ENCODE measurements around the gene DAB2. TPM values are rescaled to one million over a fixed set of nuclear protein-coding genes. Genes with fewer than 3 reads are reported as not detected.

Gene DAB2
- total RNA-seq, 1 donor from 2014 or later: 63.6 TPM

DNA sequence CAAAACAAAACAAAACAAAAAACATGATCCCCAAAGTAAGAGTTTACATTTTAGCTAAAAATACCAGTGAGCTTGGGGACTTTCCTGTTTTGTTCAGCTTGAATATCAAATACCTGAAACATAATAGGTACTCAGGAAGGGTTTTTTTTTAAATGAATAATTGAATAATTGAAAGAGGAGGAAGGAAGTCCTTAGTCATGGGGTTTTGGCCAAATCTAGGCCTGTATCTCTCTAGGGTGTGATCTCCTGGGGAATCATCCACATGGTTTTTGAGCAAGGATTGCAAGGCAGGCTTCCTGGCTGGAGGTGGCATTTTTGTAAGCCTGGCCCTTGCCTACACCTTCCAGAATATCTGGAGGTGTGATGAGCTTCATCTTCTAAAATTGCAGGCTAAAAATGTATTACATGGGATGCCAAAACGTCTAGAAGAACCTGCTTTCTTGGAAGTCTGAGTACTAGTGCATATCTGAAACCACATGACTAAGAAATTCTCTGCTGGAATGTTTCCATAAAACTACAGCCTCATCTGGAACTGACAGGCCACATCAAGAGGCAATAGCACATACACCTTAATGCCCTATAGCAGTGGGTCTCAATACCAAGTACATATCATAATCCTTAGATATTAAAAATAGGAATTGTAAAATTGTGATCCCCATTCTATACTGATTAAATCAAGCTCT, 70.9 kb downstream of the DAB2 start:
- no peak for DNase-seq (ENCODE audit: low spot score in 2 of 2, unreplicated experiment in 2 of 2)
- Mint-ChIP-seq H3K36me3 (no peaks in the 10 kb centered on the region), H3K27ac (no peak overlapping the region), H3K9me3 (peaks cover 46% of the 10 kb centered on the region), H3K4me3 (no peak overlapping the region), H3K4me1 (no peaks in the 10 kb centered on the region), H3K27me3 (ENCODE audit: low read depth) (no peaks in the 10 kb centered on the region)
- TF ChIP-seq, protein P1, sequence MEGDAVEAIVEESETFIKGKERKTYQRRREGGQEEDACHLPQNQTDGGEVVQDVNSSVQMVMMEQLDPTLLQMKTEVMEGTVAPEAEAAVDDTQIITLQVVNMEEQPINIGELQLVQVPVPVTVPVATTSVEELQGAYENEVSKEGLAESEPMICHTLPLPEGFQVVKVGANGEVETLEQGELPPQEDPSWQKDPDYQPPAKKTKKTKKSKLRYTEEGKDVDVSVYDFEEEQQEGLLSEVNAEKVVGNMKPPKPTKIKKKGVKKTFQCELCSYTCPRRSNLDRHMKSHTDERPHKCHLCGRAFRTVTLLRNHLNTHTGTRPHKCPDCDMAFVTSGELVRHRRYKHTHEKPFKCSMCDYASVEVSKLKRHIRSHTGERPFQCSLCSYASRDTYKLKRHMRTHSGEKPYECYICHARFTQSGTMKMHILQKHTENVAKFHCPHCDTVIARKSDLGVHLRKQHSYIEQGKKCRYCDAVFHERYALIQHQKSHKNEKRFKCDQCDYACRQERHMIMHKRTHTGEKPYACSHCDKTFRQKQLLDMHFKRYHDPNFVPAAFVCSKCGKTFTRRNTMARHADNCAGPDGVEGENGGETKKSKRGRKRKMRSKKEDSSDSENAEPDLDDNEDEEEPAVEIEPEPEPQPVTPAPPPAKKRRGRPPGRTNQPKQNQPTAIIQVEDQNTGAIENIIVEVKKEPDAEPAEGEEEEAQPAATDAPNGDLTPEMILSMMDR (IDR thresholded peaks at IDR 0.05; ENCODE audit: unreplicated experiment): no peak

DNA sequence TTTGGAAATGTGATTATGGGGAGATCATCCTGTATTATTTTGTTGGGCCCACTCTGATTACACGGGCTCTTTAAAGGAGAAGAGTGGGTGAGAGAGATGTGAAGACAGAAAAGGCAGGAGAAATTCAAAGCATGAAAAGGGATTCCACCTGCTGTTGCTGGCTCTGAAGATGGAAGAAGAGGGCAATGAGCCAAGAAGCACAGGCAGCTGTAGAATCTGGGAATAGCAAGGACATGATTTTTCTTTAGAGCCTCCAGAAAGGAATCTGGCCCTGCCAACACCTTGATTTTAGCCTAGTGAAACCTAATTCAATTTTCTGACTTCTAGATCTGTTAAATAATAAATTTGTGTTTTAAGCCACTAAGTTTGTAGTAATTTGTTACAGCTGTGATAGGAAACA, 71.8 kb downstream of the DAB2 start:
- no peak for DNase-seq (ENCODE audit: low spot score in 2 of 2, unreplicated experiment in 2 of 2)
- Mint-ChIP-seq H3K9me3 (peaks cover 40% of the 10 kb centered on the region), H3K27ac (no peak overlapping the region), H3K36me3 (no peaks in the 10 kb centered on the region), H3K4me1 (no peaks in the 10 kb centered on the region), H3K4me3 (no peak overlapping the region), H3K27me3 (ENCODE audit: low read depth) (no peaks in the 10 kb centered on the region)
- TF ChIP-seq, protein P1 (IDR thresholded peaks at IDR 0.05; ENCODE audit: unreplicated experiment): no peak

DNA sequence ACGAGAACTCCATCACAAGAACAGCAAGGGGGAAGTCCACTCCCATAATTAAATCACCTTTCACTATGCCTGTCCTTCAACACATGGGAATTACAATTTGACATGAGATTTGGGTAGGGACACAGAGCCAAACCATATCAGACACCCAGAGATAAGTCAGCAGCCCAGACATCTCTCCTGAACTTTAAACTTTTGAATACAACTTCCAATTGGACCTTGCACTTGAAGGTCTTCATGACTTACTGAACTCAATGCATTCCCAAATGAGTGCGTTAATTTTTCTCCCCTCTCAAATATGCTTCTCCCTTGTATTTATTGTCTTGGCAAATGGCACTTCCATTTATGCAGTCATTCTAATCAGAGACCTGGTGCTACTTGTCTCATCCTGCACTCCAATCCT, 72.6 kb downstream of the DAB2 start:
- TF ChIP-seq, protein P1 (IDR thresholded peaks at IDR 0.05; ENCODE audit: unreplicated experiment): no peak

DNA sequence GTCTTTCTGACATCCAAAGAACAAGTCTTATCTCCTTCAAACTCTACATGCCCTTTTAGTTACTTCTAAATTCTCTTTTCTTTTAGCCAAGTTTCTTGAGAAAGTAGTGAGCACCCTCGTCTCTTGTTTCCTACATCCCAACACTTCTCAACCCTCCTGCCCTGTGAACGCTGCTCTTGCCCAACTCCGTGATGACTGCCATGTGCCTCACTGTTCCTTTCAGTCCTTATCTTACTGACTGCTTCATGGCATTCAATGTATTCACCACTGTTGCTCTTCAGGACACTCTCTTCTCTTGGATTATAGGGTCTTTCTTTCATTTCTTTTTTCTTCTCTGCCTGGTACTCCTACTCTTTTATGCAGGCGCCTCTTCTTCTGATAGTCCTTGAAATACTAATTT, 75.3 kb downstream of the DAB2 start:
- DNase-seq (ENCODE audit: low spot score in 2 of 2, unreplicated experiment in 2 of 2): no peak
- Mint-ChIP-seq H3K4me1 (no peaks in the 10 kb centered on the region), H3K9me3 (peaks cover 46% of the 10 kb centered on the region), H3K36me3 (no peaks in the 10 kb centered on the region), H3K27me3 (ENCODE audit: low read depth) (peaks cover 1% of the 10 kb centered on the region), H3K27ac (no peak overlapping the region), H3K4me3 (no peak overlapping the region)
- TF ChIP-seq, protein P1 (IDR thresholded peaks at IDR 0.05; ENCODE audit: unreplicated experiment): no peak

More for the DNA sequence above, 72.6 kb downstream of the DAB2 start:
- peaks cover 33% of the 10 kb centered on the region for H3K9me3 Mint-ChIP-seq
- no peak overlapping the region for H3K4me3 Mint-ChIP-seq
- no peak for DNase-seq (ENCODE audit: low spot score in 2 of 2, unreplicated experiment in 2 of 2)
- H3K4me1 Mint-ChIP-seq: no peaks in the 10 kb centered on the region
- no peak overlapping the region for H3K27ac Mint-ChIP-seq
- no peaks in the 10 kb centered on the region for H3K36me3 Mint-ChIP-seq
- no peaks in the 10 kb centered on the region for H3K27me3 Mint-ChIP-seq (ENCODE audit: low read depth)

DNA sequence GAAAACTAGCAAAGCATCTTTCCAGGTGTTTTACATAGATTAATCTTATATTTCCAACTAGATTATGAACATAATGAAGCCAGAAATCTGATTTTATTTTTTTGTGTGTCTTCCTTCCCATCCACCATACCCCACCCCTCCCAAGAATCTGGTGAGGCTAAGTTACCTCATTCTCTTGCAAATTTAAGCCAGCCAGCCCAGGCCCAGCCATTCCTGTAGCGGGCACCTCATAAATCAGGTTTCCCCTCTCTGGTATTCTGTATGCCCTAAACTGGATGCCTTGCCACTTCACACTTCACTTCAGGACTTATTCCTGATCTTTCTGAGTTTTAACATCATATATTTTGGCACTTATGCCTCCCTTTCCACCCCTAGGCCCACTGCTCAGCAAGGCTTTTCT, 82.3 kb downstream of the DAB2 start:
- H3K27ac Mint-ChIP-seq: no peak overlapping the region
- no peaks in the 10 kb centered on the region for H3K36me3 Mint-ChIP-seq

More for the DNA sequence above, 82.3 kb downstream of the DAB2 start:
- H3K4me3 Mint-ChIP-seq: no peak overlapping the region
- peaks cover 5% of the 10 kb centered on the region for H3K27me3 Mint-ChIP-seq (ENCODE audit: low read depth)
- peaks cover 20% of the 10 kb centered on the region for H3K9me3 Mint-ChIP-seq
- no peaks in the 10 kb centered on the region for H3K4me1 Mint-ChIP-seq
- no peak for DNase-seq (ENCODE audit: low spot score in 2 of 2, unreplicated experiment in 2 of 2)
- TF ChIP-seq, protein P1 (IDR thresholded peaks at IDR 0.05; ENCODE audit: unreplicated experiment): no peak
